Tibial artery (tissue), 4 donors: ENCODE data around the gene HNMT.

Source experiments
- DNase-seq, 2 donors: peaks; one replicate each; pipeline ENCODE4 v3.0.0-alpha.2; 2019
- H3K27ac ChIP-seq, 2 donors: fragments of 200-600 bp; sonication (generic) in 1 of 2; 1 replicate in 1 of 2; 2 replicates in 1 of 2; pipeline ENCODE4 v1.5.1; 2018 to 2019; ENCODE audit warnings: mild to moderate bottlenecking in 1 of 2
- H3K27me3 ChIP-seq, 2 donors: fragments of 200-600 bp; sonication (generic) in 1 of 2; one replicate each; pipeline versions ENCODE4 v1.5.1 to v1.6.0; 2016 to 2019
- H3K36me3 ChIP-seq, 3 donors: fragments of 200-600 bp; sonication (generic) in 2 of 3; one replicate each; pipeline ENCODE4 v1.5.1; 2016 to 2019; ENCODE audit warnings: mild to moderate bottlenecking in 2 of 3
- H3K4me1 ChIP-seq, 4 donors: fragments of 200-600 bp; sonication (generic) in 2 of 4; 1 replicate in 3 of 4; 2 replicates in 1 of 4; pipeline ENCODE4 v1.5.1; 2016 to 2019
- H3K4me3 ChIP-seq, 2 donors: fragments of 200-600 bp; sonication (generic) in 1 of 2; 1 replicate in 1 of 2; 2 replicates in 1 of 2; pipeline ENCODE4 v1.5.1; 2018 to 2019; ENCODE audit warnings: mild to moderate bottlenecking in 2 of 2
- H3K9me3 ChIP-seq, 3 donors: fragments of 200-600 bp; sonication (generic) in 1 of 3; one replicate each; pipeline ENCODE4 v1.5.1; 2016 to 2019
- intact Hi-C: fragments of 100-400 bp; cut with DNase I; formaldehyde crosslinking; loops from one replicate; pipeline ENCODE4 v1.15.0; 2023; ENCODE audit warnings: low total_unique reads
- TF ChIP-seq, protein P1 (sequence below), 2 experiments: fragments of 200-600 bp in 1 of 2; fragments of 450-650 bp in 1 of 2; IDR thresholded peaks; one replicate each; pipeline ENCODE4 v1.5.1; 2017 to 2019; ENCODE audit warnings: antibody characterized with exemption in 2 of 2, mild to moderate bottlenecking in 1 of 2, moderate library complexity in 1 of 2

Gene HNMT

DNA sequence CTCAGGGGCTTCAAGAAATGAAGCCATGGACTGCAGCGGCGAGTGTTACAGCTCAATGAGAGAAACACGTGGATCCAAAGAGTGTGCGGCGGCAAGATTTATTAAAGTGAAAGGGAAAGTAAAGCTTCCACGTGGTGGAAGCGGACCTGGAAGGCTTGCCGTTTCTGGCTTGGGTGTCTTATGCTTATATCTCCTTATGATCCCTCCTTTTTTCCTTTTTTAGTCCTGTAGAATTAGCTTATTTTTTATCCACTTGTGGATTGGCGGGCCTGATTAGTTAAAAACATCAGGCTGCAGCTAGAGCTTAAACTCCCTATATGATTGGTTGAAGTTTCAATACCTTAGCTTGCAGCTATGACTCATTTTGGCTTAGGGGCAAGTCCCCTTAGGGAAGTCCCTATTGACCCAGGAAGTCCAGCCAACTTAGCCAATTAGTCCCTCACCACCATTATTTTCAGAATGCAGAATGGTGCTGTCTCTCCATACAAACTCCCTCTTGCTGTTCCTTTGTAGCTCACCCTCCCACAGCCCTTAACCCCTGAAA, 11.6 kb upstream of the HNMT start:
- Histone ChIP-seq H3K27ac (peak overlapping the region in 1 of 2 donors; percentile 42), H3K27me3 (no peaks in the 10 kb centered on the region), H3K4me1 (peaks cover 0 to 3% (median 1%) of the 10 kb centered on the region in 4 donors), H3K36me3 (no peaks in the 10 kb centered on the region), H3K4me3 (peak overlapping the region; percentile 14 to 48), H3K9me3 (no peaks in the 10 kb centered on the region)
- no peak for DNase-seq
- intact Hi-C loops = no loop called here
- TF ChIP-seq, protein P1, sequence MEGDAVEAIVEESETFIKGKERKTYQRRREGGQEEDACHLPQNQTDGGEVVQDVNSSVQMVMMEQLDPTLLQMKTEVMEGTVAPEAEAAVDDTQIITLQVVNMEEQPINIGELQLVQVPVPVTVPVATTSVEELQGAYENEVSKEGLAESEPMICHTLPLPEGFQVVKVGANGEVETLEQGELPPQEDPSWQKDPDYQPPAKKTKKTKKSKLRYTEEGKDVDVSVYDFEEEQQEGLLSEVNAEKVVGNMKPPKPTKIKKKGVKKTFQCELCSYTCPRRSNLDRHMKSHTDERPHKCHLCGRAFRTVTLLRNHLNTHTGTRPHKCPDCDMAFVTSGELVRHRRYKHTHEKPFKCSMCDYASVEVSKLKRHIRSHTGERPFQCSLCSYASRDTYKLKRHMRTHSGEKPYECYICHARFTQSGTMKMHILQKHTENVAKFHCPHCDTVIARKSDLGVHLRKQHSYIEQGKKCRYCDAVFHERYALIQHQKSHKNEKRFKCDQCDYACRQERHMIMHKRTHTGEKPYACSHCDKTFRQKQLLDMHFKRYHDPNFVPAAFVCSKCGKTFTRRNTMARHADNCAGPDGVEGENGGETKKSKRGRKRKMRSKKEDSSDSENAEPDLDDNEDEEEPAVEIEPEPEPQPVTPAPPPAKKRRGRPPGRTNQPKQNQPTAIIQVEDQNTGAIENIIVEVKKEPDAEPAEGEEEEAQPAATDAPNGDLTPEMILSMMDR (IDR thresholded peaks at IDR 0.05) = no peak

DNA sequence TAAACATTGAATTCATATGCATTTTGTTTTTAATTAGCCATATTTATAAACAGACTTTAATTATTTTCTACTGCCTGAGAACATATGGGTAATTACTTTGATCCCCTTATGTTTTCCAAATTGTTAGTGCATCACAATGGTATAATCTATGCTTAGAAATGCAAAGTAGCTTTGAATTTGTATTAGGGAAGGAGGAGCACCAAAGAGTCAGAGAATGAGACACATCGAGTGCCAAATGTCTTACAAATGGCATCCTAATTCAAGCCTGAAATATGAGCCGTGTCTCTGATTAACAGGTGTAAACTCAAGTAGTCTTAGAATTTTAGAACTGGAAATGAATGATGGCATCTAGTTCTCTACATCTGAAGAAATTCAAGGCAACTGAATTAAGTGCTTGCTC, 8.7 kb upstream of the HNMT start:
- TF ChIP-seq, protein P1 (IDR thresholded peaks at IDR 0.05) = no peak
- peaks cover 0 to 3% (median 0%) of the 10 kb centered on the region in 4 donors for H3K4me1 ChIP-seq
- H3K27me3 ChIP-seq = no peaks in the 10 kb centered on the region
- intact Hi-C loops = no loop called here
- H3K36me3 ChIP-seq = no peaks in the 10 kb centered on the region
- H3K27ac ChIP-seq = no peak overlapping the region
- H3K9me3 ChIP-seq = no peaks in the 10 kb centered on the region
- no peak overlapping the region for H3K4me3 ChIP-seq
- DNase-seq = no peak

DNA sequence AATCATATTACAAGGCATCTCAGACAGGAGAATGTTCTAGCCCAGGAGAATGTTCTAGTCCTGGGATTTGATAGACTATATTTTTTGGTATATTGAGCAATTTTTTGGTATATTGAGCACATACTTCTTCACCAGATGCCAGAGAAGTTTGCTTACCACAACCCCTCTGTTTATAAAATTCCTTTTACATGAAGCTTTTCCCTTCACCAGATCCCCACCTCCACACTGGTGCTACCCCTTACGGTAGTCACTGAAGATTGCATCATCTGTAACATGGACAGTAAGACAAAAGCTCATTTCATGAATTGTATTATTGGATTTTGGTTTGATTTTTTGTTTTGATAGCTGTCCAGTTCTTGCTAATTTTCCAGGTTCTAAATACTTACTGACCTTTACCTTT, 7.2 kb upstream of the HNMT start:
- Histone ChIP-seq H3K36me3 (no peaks in the 10 kb centered on the region), H3K4me1 (peaks cover 0 to 3% (median 0%) of the 10 kb centered on the region in 4 donors), H3K27ac (no peak overlapping the region), H3K9me3 (no peaks in the 10 kb centered on the region), H3K4me3 (no peak overlapping the region), H3K27me3 (no peaks in the 10 kb centered on the region)
- TF ChIP-seq, protein P1 (IDR thresholded peaks at IDR 0.05) = no peak
- intact Hi-C loops = no loop called here
- DNase-seq = no peak

DNA sequence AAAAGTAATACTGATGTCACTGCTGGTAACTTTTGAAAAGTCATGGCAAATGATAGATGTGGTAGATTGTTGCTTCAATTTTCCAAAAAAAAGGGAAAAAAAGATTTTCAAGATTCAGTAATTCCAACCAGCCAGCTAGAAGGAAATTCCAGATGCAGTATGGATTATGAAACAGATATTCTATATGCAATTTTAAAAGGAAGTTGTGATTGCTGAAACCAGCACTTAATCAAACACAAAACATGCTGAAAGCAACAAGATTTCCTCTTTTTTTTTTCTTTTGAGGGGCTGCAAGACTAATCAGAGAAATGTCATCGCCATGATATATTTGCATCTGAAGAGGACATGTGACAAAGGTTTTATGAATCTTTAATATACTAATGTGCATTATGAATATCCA, 5.1 kb upstream of the HNMT start:
- TF ChIP-seq, protein P1 (IDR thresholded peaks at IDR 0.05) = no peak
- H3K4me1 ChIP-seq = peaks cover 0 to 13% (median 9%) of the 10 kb centered on the region in 4 donors

DNA sequence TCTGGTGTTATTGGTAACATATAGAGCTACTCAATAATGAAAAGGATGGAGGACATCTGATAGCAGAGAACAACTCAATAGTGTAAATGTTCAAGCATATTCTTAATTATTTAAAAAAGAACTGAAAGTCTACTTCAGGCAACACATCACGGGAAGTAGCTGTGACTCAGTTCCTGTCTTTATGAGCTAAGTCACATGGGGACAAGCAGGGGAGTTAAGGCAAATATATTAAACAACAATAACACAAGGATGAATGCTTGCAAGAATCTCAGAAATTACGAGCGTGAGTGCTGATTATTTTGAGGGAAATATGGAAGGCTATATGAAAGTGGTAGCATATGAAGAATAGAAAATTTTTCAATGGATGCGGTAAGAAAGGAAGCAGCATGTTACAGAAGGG, 4.0 kb upstream of the HNMT start:
- intact Hi-C loops = no loop called here
- no peaks in the 10 kb centered on the region for H3K27me3 ChIP-seq
- H3K9me3 ChIP-seq = no peaks in the 10 kb centered on the region
- H3K27ac ChIP-seq = no peak overlapping the region
- H3K36me3 ChIP-seq = no peaks in the 10 kb centered on the region
- DNase-seq = no peak
- no peak overlapping the region for H3K4me3 ChIP-seq
- TF ChIP-seq, protein P1 (IDR thresholded peaks at IDR 0.05) = no peak
- H3K4me1 ChIP-seq = peaks cover 0 to 13% (median 9%) of the 10 kb centered on the region in 4 donors

More for the DNA sequence above, 5.1 kb upstream of the HNMT start:
- no peak overlapping the region for H3K4me3 ChIP-seq
- no peak for DNase-seq
- H3K36me3 ChIP-seq = no peaks in the 10 kb centered on the region
- H3K27ac ChIP-seq = no peak overlapping the region
- H3K9me3 ChIP-seq = no peaks in the 10 kb centered on the region
- intact Hi-C loops = no loop called here
- no peaks in the 10 kb centered on the region for H3K27me3 ChIP-seq

DNA sequence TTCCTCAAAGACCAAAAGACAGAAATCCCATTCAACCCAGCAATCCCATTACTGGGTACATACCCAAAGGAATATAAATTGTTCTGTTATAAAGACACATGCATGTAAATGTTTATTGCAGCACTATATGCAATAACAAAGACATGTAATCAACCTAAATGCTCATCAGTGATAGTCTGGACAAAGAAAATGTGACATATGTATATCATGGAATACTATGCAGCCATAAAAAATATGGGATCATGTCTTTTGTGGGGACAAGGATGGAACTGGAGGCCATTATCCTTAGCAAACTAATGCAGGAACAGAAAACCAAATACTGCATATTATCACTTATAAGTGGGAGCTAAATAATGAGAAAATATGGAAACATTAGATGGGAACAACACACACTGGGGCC, 2.7 kb upstream of the HNMT start:
- H3K9me3 ChIP-seq = no peaks in the 10 kb centered on the region
- H3K4me3 ChIP-seq = no peak overlapping the region
- TF ChIP-seq, protein P1 (IDR thresholded peaks at IDR 0.05) = no peak
- no peak for DNase-seq
- no peaks in the 10 kb centered on the region for H3K36me3 ChIP-seq
- intact Hi-C loops = no loop called here
- no peaks in the 10 kb centered on the region for H3K27me3 ChIP-seq
- no peak overlapping the region for H3K27ac ChIP-seq
- H3K4me1 ChIP-seq = peaks cover 0 to 14% (median 9%) of the 10 kb centered on the region in 4 donors
